LNCaP clone FGC (cell line): ENCODE results near the gene USP4.

Experiments used
- DNase-seq: peaks from one replicate; pipeline ENCODE4 v3.0.0-alpha.2; 2011; ENCODE audit warnings: low read depth
- H3K4me3 ChIP-seq: 2 replicates; pipeline ENCODE4 v1.5.1; 2011; ENCODE audit warnings: mild to moderate bottlenecking, low read depth, low read length, control low read depth
- CTCF ChIP-seq: IDR thresholded peaks from 2 replicates; pipeline ENCODE4 v1.5.1; 2012; ENCODE audit warnings: mild to moderate bottlenecking; ENCODE audit not compliant: control insufficient read depth, insufficient read depth; ENCODE audit errors: extremely low read depth

Gene USP4

GRCh38 chr3:49265661-49266386 lies 74.0 kb downstream of the USP4 start:
- no peak for TF ChIP-seq CTCF
- H3K4me3 ChIP-seq = no peak overlapping the region
- DNase-seq = no peak

- no peak overlapping the region for H3K4me3 ChIP-seq
- DNase-seq = no peak
- no peak for TF ChIP-seq CTCF
These were observed 76.5 kb downstream of the USP4 start for GRCh38 chr3:49263159-49263889.

- DNase-seq = no peak
- no peak overlapping the region for H3K4me3 ChIP-seq
- TF ChIP-seq CTCF = no peak
These were observed 79.0 kb downstream of the USP4 start for GRCh38 chr3:49260806-49261324.

GRCh38 chr3:49257187-49257586 lies 82.7 kb downstream of the USP4 start:
- H3K4me3 ChIP-seq = no peak overlapping the region
- TF ChIP-seq CTCF = no peak
- DNase-seq = no peak

- H3K4me3 ChIP-seq = no peak overlapping the region
- DNase-seq = no peak
- no peak for TF ChIP-seq CTCF
These were observed 83.9 kb downstream of the USP4 start for GRCh38 chr3:49255718-49256511.

GRCh38 chr3:49255112-49255511 lies 84.7 kb downstream of the USP4 start:
- no peak for DNase-seq
- no peak overlapping the region for H3K4me3 ChIP-seq
- TF ChIP-seq CTCF = no peak
